NOMO-1 treated with dmso at 0.1 percent for 144 hours (cell line): Measurements from ENCODE around the gene TMEM192.
"Not testable (repeated sequence)": the region's sequence is repeated elsewhere in the genome, so short reads cannot be mapped to it uniquely, and the experiment has no call there.

ENCODE experiments used
- DNase-seq: peaks from one replicate; lab custom pipeline; 2025; ENCODE audit not compliant: unreplicated experiment; lab: John Stamatoyannopoulos, UW

Gene TMEM192

DNA sequence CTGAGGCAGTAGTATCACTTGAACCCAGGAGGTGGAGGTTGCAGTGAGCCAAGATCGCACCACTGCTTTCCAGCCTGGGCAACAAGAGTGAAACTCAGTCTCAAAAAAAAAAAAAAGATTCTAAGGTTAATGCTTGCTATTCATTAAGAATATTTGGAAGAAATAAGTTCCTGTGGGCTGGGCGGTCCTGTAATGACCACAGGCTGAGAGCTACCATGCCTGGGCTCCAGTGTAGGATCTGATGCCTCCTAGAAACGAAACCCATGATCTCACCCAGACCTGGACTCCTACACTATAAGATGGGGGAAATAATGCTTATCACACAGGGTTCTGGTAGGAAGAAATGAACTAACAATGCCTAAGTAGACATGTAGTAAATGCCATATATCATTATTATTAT lies 17.8 kb downstream of the TMEM192 start:
- no peak for DNase-seq

DNA sequence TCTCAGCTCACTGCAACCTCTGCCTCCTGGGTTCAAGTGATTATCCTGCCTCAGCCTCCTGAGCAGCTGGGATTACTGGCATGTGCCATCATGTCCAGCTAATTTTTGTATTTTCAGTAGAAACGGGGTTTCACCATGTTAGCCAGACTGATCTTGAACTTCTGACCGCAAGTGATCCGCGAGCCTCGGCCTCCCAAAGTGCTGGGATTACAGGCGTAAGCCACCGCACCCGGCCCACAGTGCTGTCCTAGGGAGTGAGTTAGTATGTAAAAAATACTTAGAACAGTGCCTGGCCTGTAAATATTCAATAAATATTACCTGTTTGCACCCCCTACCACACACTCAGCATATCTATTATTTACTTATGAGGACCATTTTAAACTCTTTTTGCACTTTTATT lies 20.5 kb downstream of the TMEM192 start:
- not testable (repeated sequence) for DNase-seq

DNA sequence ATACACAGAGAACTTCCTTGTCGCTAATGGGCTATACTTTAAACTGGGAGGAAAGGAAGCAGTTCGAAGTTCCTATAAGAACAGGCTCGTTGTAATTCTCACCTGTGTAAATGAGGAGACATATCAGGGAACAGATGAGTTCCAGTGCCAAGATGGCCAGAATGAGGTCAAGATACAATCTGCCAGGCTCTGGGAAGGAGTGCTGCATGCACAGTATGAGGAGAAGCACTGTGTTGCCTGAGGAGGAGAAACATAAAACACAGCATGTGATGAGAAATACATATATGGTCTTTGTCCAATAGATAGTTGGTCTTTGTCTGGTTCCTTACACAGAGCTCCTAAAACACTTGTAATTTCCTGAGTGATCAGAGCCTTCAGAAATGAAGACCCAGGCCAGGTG lies 24.3 kb downstream of the TMEM192 start:
- no peak for DNase-seq

DNA sequence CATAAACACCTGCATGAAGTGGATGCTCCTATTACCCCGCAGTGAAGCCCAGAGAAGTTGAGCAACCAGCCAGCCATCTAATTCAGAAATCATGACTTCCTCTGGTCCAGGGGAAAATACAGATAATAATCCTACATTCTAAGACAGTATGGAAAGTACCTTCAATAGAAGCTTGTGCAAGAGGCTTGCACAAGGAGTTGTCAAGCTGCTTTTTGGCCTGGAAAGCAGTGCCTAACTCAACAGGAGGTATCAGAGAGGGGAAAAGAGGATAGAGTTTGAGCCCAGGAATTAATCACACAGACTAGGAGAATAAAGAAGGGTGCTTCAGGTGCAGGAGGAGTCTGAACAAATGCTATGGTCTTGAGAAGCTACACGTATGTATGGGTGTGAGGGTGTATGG lies 26.7 kb downstream of the TMEM192 start:
- no peak for DNase-seq

DNA sequence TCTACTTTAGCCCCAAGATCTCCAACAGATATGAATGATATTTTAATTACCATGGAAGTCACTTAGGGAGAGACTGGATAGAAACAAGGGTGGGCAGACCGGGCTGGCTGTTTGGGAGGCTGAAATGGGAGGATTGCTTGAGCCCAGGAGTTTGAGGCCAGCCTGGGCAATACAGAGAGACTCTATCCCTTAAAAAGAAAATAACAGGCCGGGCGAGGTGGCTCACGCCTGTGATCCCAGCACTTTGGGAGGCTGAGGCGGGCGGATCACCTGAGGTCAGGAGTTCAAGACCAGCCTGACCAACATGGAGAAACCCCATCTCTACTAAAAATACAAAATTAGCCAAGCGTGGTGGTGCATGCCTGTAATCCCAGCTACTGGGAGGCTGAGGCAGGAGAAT lies 27.9 kb downstream of the TMEM192 start:
- not testable (repeated sequence) for DNase-seq

DNA sequence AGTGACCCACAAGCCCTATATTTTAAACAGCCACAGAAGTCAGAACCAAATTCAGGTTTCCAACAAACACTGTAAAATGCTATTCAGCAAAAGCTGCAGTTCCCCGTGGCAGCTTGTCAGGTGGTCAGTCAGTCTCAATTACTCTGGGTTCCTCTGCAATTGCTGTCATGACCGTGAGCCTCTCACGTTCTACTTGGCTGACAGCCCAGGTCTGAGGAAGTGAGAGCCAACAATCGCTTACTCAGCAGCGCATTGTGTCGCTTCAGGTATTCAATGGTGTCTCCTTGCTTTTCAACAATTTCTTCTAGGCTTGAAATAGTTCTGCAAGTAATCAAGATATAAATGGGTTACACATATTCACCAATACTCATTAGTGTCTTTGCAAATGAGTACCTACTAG lies 33.2 kb downstream of the TMEM192 start:
- no peak for DNase-seq

DNA sequence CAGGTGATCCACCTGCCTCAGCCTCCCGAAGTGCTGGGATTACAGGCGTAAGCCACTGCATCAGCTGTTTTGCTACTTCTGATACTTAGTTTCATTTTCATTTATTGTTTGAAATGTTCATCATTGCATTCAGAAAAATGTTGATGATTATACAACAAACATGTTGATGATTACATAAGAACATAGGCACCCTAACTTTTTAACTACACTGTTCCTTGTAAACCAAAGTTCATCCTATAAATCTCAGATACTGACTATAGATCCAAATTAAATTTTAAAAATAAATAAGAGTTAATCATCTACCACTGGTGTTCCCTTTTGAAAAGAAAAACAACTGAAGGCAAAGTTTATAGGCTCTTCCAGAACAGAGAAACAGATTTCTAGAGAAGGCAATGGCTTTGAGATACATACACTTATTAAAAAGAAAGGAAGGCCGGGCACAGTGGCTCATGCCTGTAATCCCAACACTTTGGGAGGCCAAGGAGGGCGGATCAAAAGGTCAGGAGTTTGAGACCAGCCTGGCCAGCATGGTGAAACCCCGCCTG lies 35.6 kb downstream of the TMEM192 start:
- DNase-seq, result no peak

DNA sequence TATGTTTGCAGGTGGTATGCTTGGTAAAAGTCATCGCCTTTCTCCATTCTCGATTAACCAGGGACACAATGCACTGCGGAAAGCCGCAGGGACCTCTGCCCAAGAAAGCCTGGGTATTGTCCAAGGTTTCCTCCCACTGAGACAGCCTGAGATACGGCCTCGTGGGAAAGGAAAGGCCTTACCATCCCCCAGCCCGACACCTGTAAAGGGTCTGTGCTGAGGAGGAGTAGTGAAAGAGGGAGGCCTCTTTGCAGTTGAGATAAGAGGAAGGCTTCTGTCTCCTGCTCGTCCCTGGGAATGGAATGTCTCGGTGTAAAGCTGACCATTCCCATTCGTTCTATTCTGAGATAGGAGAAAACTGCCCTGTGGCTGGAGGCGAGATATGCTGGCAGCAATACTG lies 39.3 kb downstream of the TMEM192 start:
- DNase-seq, result not testable (repeated sequence)

DNA sequence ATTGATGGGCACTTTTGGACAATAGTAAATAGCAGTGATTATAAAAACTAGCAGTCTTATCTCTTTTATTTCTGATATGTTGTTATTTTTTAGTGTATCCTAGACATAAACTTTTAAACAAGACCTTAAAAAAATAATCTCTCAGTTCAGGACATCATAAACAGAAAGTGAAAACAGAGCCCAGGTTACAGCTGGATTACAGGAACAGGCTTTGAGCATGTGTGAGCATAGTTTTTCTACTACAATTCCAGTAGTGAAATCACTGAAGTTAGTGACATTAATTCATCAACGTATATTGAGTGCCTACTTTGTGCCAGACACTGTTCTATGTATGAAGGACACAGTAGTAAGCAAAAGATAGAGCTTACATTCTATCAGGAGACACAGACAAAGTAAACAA lies 42.1 kb downstream of the TMEM192 start:
- DNase-seq, result no peak

DNA sequence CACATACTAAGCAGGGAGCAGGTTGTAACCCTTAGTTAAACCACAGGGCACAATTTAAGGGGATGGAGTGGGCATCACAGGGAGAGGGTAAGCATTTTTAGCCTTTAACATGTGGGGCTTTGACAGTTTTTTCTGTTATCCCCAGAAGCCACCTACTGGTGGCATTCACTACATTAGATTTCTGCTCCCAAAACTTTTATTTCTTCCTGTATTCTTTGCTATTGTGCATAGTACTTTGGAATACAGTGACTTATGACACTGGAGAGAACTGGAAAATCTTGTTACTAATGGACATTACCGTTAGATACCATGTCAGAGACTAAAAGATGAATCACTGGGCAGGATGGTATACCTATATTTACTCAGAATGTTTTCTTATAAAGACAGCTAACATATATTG lies 51.7 kb downstream of the TMEM192 start:
- DNase-seq, result no peak

DNA sequence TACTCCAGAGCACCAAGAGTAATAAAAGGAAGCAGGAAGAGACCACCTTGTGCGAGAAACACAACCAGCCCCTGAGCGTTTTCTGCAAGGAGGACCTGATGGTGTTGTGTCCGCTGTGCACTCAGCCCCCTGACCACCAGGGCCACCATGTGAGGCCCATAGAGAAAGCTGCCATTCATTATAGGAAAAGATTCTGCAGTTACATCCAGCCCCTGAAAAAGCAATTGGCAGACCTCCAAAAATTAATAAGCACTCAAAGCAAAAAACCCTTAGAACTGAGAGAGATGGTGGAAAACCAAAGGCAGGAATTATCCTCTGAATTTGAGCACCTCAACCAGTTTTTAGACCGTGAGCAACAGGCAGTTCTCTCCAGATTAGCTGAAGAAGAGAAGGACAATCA lies 53.3 kb downstream of the TMEM192 start:
- no peak for DNase-seq

DNA sequence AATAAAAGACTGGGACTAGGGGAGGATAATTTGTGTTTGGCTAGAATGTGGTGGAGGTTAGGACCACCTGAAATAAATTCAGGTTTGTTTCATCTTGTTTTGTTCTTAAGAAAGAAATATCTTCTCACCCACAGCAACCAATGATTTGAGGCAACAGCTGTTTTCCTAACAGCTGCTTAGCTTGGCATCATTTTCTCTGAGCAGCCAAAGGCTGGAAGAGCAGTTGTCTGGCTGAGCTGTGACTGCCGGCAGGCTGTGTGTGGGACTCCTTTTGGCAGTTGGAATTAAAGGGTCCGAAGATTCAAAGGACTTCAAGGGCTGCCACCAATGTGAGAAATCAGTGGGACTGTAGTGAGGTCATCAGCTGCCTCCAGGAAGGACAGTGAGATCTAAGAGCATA lies 54.0 kb downstream of the TMEM192 start:
- DNase-seq, result no peak

DNA sequence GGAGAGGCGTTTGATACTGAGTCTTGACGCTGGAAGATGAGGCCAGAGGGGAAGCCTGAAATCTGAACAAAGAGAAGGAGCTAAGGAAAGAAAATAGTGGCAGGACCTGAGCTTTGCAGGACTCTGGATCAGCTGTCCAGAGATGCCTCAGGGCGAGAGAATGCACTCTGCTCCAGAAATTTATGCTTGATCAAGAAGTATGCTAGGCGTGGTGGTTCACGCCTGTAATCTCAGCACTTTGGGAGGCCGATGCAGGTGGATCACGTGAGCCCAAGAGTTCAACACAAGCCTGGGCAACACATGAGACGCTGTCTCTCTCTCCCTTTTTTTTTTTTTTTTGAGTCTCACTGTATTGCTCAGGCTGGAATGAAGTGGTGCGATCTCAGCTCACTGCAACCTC lies 57.1 kb downstream of the TMEM192 start:
- no peak for DNase-seq

DNA sequence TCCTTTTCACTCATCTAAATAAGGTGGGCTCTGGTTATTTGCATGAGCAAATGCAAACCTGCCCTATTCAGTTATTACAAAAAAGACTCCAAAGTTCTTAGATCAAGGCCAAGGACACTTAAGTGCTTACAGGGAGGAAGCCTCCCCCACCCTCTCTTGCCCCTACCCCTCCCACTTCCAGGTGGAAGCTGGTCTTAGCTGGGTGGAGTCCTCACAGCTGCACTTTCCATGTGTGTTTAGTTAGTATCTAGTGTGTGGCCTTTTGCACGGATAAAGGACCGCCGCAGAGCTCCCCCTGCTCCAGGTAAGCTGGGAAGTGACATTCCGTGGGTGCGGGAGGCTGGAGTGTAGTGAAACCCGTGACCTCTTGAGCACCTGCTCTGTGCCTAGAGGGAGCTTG lies 59.0 kb downstream of the TMEM192 start, which contains the start of gene TRIM75:
TSS of gene TRIM75 (plus strand) at position 222 of the 400 bp plus-strand sequence. CDS start 5,282 bp downstream, outside the sequence.
- no peak for DNase-seq

DNA sequence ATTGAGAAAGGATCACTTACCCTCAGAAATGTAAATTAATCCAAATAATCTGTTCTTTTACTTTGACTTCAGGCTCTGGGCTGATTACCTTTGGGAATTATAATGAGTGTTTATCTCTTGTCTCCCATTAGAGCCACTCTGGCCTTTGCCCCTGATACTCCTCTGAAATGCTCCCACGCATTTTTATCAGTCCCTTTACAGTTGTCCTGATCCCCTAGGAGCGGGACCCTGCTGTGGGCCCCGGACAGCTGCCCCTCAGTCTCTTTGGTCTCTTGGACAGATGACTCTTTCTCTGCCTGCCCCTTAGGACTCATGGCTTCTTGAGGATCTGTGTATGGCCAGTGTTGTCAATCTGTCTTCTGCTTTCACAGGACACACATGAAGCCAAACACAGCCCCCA lies 60.0 kb downstream of the TMEM192 start:
- DNase-seq, result no peak

DNA sequence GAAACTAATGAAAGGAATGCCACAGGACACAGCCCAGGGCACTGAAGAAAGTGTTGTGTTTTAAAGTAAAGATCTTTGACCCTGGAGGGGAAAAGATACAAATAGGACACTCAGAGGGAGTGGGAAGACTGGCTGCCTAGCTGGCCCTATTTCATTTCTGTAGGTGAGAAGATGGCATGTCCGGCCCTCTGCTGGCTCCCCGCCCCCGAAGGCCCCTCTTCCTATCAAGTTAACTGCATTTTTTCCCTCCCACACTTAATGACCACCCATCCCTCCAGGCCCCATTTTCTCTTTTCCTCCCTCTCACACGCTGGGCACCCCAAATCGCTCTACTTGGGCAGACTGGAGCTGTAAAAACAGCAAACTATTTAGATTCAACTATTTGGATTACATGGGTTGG lies 64.5 kb downstream of the TMEM192 start:
- DNase-seq, result no peak

DNA sequence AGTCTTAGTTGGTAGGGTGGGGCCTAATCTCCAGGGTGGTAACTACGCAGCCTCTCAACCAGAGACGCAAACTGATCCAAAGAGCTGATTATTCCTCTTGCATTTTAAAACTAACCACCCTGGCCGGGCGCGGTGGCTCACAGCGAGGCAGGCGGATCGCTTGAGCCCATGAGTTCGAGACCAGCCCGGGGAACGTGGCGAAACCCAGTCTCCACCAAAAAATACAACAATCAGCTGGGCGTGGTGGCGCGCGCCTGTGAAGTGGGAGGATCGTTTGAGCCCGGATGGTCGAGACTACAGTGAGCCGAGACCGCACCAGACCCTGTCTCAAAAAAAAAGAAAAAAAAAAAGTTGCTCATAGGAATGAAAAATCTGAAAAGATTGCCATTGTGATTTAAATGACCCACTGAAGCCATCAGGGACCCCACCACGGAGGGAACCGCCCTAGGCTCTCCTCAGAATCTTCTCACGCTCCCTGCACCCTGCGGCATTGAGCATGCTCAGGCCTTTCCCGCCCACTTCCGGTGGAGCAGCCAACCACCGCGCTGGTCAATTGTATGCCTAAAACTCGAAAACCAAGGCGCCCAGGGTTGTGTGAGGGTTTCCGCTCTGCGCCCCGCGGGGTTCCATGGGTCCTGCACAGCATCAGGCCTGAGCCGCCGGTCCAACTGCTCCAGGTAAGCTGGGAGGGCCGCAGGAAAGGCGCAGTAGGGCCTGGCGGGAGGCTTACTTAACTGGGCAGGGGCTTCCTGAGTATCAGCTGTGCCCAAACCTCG lies 81.0 kb downstream of the TMEM192 start, which contains the start of gene TRIM60:
TSS of gene TRIM60 (plus strand) at position 564 of the 776 bp plus-strand sequence. CDS start 8,074 bp downstream, outside the sequence.
- DNase-seq, result no peak

DNA sequence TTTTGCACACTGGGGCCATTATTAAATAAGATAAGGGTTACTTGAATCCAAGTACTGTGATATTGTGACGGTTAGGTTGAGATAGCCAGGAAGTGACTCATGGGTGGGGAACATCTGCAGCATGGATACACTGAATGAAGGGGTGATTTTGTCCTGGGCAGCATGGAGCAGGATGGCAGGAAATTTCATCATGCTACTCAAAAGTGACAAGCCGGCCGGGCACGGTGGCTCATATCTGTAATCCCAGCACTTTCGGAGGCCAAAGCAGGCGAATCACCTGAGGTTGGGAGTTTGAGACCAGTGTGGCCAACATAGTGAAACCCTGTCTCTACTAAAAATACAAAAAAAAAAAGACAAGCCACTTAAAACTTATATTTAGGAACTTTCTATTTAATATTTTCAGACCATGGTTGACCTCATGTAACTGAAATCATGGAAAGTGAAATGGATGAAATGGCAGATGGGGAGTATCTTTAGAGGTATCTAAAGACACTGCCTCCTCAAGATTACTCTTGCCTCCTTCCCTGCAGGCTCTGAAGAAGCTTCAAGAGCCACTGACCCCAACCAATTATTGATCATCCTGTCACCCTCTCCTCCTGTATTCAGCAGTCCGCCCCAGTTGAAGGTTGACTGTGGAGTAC lies 84.8 kb downstream of the TMEM192 start:
- no peak for DNase-seq

DNA sequence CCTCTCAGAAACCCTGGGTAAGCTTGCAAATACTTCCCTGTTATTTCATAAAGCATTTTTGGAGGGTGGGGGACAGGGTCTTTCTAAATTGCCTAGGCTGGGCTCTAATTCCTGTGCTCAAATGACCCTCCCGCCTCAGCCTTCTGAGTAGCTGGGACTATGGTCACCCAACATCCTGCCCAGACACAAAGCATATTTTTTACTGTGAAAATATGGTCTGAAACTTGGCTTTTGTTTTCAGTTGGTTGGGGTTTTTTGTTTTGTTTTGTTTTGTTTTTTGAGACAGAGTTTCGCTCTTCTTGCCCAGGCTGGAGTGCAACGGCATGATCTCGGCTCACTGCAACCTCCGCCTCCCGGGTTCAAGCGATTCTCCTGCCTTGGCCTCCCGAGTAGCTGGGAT lies 86.9 kb downstream of the TMEM192 start:
- not testable (repeated sequence) for DNase-seq
